ENCODE data around the gene TMSB10. TPM values are rescaled to one million over a fixed set of nuclear protein-coding genes. Genes with fewer than 3 reads are reported as not detected.

Gene TMSB10
- 2,814 and 5,424 TPM in 2 replicates for total RNA-seq

DNA sequence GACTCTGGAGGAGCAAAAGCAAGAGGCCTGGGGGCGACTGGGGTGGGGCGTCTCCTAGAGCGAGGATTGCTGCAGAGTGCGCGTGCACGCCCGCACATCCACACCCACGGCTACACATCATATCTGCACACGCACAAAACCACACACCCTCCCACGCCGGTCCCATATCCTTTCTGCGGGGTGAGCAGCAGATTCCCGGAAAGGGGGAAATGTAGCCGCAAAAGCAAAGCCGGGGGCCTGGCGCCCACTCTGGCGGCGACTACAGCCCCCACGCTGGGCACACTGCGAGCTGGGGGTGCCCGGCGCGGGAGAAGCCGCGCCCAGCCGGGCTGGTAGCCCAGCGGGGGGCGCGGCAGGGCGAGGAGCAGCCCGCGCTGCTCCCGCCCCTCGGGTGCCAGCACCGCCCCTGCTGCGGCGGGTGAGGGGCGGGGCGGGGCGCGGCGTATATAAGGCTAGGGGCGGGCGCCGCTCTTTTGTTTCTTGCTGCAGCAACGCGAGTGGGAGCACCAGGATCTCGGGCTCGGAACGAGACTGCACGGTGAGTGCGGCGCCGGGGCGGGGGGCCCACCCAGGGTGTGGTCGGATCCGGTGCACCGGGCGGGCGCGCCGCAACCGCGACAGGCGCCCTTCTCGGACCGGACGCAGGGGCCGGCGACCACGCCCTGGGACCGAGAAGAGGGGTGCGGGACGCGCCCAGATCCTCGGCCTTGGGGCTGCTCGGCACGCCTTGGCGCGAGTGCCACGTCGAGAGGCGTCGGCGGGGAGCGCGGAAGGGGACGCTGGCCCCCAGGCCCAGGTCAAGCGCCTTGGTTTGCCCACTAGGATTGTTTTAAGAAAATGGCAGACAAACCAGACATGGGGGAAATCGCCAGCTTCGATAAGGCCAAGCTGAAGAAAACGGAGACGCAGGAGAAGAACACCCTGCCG is at the start of gene TMSB10:
TMSB10 (plus strand) TSS at position 476 of the 927 bp plus-strand sequence.

DNA sequence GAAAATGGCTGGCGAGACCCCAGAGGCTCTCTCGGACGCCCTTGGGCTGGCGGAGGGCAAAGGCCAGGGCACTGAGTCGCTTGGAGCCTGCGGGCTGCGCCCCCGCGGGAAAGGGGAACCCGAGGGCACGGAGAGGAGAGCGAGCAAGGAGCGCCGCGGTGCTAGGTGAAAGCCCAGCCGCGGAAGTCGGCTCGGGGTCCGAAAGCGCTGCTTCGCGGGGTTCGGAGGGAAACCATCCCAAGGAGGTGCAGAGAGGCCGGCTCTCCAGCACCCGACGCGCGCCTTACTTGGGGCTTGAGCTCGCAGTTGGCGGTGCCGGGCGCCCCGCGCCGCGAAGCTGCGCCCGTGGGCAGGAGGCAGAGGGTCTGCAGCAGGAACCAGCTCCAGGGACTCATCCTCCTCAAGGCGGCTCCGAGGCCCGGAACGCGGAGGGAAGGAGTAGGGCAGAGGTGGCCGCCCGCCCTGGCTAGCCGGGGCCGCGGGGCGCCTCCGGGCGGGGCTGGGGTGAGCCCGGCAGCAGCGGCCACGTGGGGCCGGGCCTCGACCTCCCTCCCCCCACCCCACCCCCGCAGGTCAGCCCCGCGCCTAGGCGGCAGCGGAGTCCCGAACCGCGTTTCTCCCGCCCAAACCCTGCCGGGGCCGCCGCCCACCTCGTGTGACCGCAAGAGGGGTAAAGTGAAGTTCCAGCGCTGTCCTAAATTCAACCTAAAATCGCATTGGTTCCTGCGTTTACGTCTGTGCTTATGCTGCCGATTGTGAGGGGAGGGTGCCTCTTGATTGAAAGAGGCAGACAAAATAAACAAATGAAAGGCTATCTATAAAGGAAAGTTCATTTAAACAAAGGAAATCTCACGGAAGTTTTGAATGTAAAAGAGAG is 24.6 kb upstream of the TMSB10 start, which contains the start of gene TRABD2A:
TRABD2A (minus strand) TSS at position 440 of the 877 bp plus-strand sequence; CDS start at position 395, 45 bp downstream.

Other genes starting within 250 kb of the TMSB10 start
- gene TRABD2A, start 24.6 kb upstream of the TMSB10 start, total RNA-seq: 0.66 and 5.1 TPM in 2 replicates
- gene KCMF1, start 65.5 kb downstream of the TMSB10 start, total RNA-seq: 70.7 and 81.1 TPM in 2 replicates
- gene TCF7L1, start 227.7 kb downstream of the TMSB10 start, total RNA-seq: 10.3 and 12.1 TPM in 2 replicates